GM23338 (cell line): ENCODE data around the gene COMP.

Experiments
- CREB1 ChIP-seq: fragments of 250-450 bp; sonication (Bioruptor Pico); IDR thresholded peaks from 2 replicates; pipeline ENCODE4 v1.5.0; 2020; ENCODE audit warnings: low read depth, mild to moderate bottlenecking, moderate library complexity
- CTCF ChIP-seq, 2 experiments: fragments of 200-600 bp in 1 of 2; sonication (generic) in 1 of 2; conservative IDR thresholded peaks; 2 replicates each; pipeline versions ENCODE4 v1.5.1 to v1.6.1; 2016 to 2017; ENCODE audit warnings: antibody characterized with exemption in 2 of 2, low read depth in 2 of 2, mild to moderate bottlenecking in 2 of 2, moderate library complexity in 1 of 2
- ETS1 ChIP-seq: IDR thresholded peaks from 2 replicates; pipeline ENCODE4 v1.6.1; 2016; ENCODE audit warnings: antibody characterized with exemption
- EZH2 ChIP-seq: fragments of 200-600 bp; sonication (generic); IDR thresholded peaks from one replicate; pipeline ENCODE4 v1.8.0; 2017; ENCODE audit warnings: antibody characterized with exemption, mild to moderate bottlenecking, low read depth; ENCODE audit not compliant: unreplicated experiment
- EZH2phosphoT487 ChIP-seq: fragments of 200-600 bp; sonication (generic); IDR thresholded peaks from one replicate; pipeline ENCODE4 v1.8.1; 2018; ENCODE audit warnings: antibody characterized with exemption; ENCODE audit not compliant: unreplicated experiment
- JUNB ChIP-seq: IDR thresholded peaks from one replicate; pipeline ENCODE4 v1.6.1; 2016; ENCODE audit warnings: antibody characterized with exemption; ENCODE audit not compliant: unreplicated experiment
- NANOG ChIP-seq: IDR thresholded peaks from 2 replicates; pipeline ENCODE4 v1.6.1; 2016; ENCODE audit warnings: antibody characterized with exemption, borderline replicate concordance
- POLR2AphosphoS5 ChIP-seq: IDR thresholded peaks from 2 replicates; pipeline ENCODE4 v1.6.1; 2016; ENCODE audit warnings: antibody characterized with exemption, low read depth
- REST ChIP-seq: IDR thresholded peaks from one replicate; pipeline ENCODE4 v1.6.1; 2018; ENCODE audit warnings: antibody characterized with exemption; ENCODE audit not compliant: unreplicated experiment
- ZNF114 ChIP-seq: fragments of 250-450 bp; sonication (Bioruptor Pico); IDR thresholded peaks from 2 replicates; pipeline ENCODE4 v1.5.0; 2020; ENCODE audit warnings: mild to moderate bottlenecking, moderate library complexity
- ZNF331 ChIP-seq: fragments of 250-450 bp; sonication (Bioruptor Pico); IDR thresholded peaks from 2 replicates; pipeline ENCODE4 v1.5.0; 2020; ENCODE audit warnings: low read depth, mild to moderate bottlenecking, moderate library complexity
- ZNF462 ChIP-seq: fragments of 250-450 bp; sonication (Bioruptor Pico); IDR thresholded peaks from 2 replicates; pipeline ENCODE4 v1.5.0; 2020; ENCODE audit warnings: mild to moderate bottlenecking, moderate library complexity

GRCh38 chr19:18783958-18784785 lies 6.9 kb downstream of the COMP start:
- TF ChIP-seq CTCF (conservative IDR thresholded peaks at IDR 0.05; ENCODE audit: low read depth in 2 of 2), result 0 out of 4 replicates have a peak, but pooled peaks of 1 of the 2 experiments have one; percentile 18
- no peak for TF ChIP-seq POLR2AphosphoS5
- TF ChIP-seq CREB1 (CRISPR knock-in tag), result no peak
- TF ChIP-seq REST, result no peak
- no peak for TF ChIP-seq EZH2
- no peak for TF ChIP-seq EZH2phosphoT487
- no peak for TF ChIP-seq ETS1
- no peak for TF ChIP-seq ZNF114 (CRISPR knock-in tag)
- TF ChIP-seq JUNB, result no peak
- no peak for TF ChIP-seq NANOG
- no peak for TF ChIP-seq ZNF462 (CRISPR knock-in tag)
- TF ChIP-seq ZNF331 (CRISPR knock-in tag), result no peak
